Stomach (tissue), 9 donors: Measurements from ENCODE around the gene BCAS3. TPM values are rescaled to one million over a fixed set of nuclear protein-coding genes. Genes with fewer than 3 reads are reported as not detected.

Source experiments
- DNase-seq, 2 donors: peaks; one replicate each; pipeline versions ENCODE4 v3.0.0 to v3.0.0-alpha.2; 2013 to 2019
- H3K27ac ChIP-seq, 5 donors: fragments of 200-600 bp in 4 of 5; sonication (generic) in 4 of 5; one replicate each; pipeline ENCODE4 v1.5.1; 2013 to 2019; ENCODE audit warnings: mild to moderate bottlenecking in 1 of 5, moderate library complexity in 1 of 5
- H3K27me3 ChIP-seq, 3 donors: fragments of 200-600 bp; sonication (generic); one replicate each; pipeline ENCODE4 v1.5.1; 2017 to 2019; ENCODE audit warnings: mixed run types in 1 of 3
- H3K36me3 ChIP-seq, 4 donors: fragments of 200-600 bp; sonication (generic); 1 replicate in 3 of 4; 2 replicates in 1 of 4; pipeline ENCODE4 v1.5.1; 2016 to 2019
- H3K4me1 ChIP-seq, 4 donors: fragments of 200-600 bp; sonication (generic); one replicate each; pipeline ENCODE4 v1.5.1; 2016 to 2019
- H3K4me3 ChIP-seq, 4 donors: fragments of 200-600 bp; sonication (generic) in 3 of 4; one replicate each; pipeline ENCODE4 v1.5.1; 2016 to 2019; ENCODE audit warnings: mild to moderate bottlenecking in 1 of 4
- H3K9me3 ChIP-seq, 4 donors: fragments of 200-600 bp; sonication (generic); one replicate each; pipeline ENCODE4 v1.5.1; 2016 to 2019
- EP300 ChIP-seq: sonication (generic); formaldehyde crosslinking; IDR thresholded peaks from one replicate; pipeline ENCODE4 v1.6.1; 2017; ENCODE audit warnings: antibody characterized with exemption
- WGBS, 5 donors: extraction: QIAGEN DNeasy Blood & Tissue Kit in 3 of 5; methylation state at CpG; one replicate each; pipeline versions ENCODE4 v1.1.5 to v1.1.7; 2013 to 2018; 5-methylcytosine and 5-hydroxymethylcytosine counted together
- intact Hi-C: fragments of 100-400 bp; cut with DNase I; formaldehyde crosslinking; loops from one replicate; pipeline ENCODE4 v1.15.1; 2023; ENCODE audit warnings: low total_unique reads
- polyA plus RNA-seq, 3 donors: library from polyadenylated mRNA; stranded (reverse); fragments of 200-250 nt; gene quantifications; one replicate each; pipeline ENCODE4 v1.2.3, GENCODE V29; 2013
- small RNA-seq, 4 donors: library from RNA; depleted of rRNA; stranded (forward); fragments of <200 nt; gene quantifications; one replicate each; pipeline ENCODE3, GENCODE V24; 2016
- total RNA-seq, 5 donors: library from RNA; depleted of rRNA; stranded (reverse); fragments of >200 nt; gene quantifications; one replicate each; pipeline versions ENCODE4 v1.1.0 to v1.2.3, GENCODE V29; 2014 to 2016
- TF ChIP-seq, protein P1 (sequence below), 7 experiments: fragments of 450-650 bp in 4 of 7; fragments of 200-600 bp in 3 of 7; sonication (generic) in 3 of 7; IDR thresholded peaks; one replicate each; pipeline ENCODE4 v1.5.1; 2016 to 2019; ENCODE audit warnings: antibody characterized with exemption in 7 of 7, control low read depth in 2 of 7, mild to moderate bottlenecking in 1 of 7
- donor health status: healthy with polysubstance abuse.
- donor health status: Bipolar disorder and iron deficiency.
- donor health status: healthy.

The BCAS3 gene
- total and polyA plus RNA-seq, 8 donors = 4.9 to 150 (median 25.3) TPM

DNA sequence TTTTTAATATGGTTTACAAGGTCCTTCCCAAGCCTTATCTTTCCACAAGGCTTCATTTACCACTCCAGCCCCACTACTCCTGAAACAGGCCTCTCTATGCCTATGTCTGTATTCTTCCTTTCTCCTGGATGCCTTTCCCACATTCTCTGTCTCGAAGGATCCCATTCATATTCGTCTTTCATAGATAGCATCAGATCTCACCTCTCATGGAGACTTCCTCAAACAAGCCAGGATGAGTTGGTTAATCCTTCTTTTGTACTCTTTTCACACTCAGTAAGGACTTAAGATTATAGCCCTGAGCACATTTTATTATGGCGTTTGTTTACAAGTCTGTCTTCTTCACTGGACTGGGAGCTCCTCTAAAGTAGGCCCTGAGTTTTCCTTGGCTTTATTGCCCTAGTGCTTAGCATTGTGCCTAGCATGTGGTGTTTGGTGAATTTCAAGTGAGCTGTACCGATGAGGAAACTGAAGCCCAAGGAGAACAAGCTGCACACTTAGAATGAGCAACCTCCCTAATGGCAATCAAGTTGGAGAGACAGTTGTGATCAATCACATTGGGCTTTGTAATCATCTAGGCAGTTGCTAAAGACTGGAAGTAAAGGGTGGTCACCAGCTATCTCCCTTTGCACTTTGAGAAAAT is 764.6 kb downstream of the BCAS3 start:
- intact Hi-C loops = no loop called here
- 75 to 82% (median 78%) methylated on average over 4 of the region's 4 CpGs for WGBS, 5 donors
- no peak for TF ChIP-seq EP300
- TF ChIP-seq, protein P1, sequence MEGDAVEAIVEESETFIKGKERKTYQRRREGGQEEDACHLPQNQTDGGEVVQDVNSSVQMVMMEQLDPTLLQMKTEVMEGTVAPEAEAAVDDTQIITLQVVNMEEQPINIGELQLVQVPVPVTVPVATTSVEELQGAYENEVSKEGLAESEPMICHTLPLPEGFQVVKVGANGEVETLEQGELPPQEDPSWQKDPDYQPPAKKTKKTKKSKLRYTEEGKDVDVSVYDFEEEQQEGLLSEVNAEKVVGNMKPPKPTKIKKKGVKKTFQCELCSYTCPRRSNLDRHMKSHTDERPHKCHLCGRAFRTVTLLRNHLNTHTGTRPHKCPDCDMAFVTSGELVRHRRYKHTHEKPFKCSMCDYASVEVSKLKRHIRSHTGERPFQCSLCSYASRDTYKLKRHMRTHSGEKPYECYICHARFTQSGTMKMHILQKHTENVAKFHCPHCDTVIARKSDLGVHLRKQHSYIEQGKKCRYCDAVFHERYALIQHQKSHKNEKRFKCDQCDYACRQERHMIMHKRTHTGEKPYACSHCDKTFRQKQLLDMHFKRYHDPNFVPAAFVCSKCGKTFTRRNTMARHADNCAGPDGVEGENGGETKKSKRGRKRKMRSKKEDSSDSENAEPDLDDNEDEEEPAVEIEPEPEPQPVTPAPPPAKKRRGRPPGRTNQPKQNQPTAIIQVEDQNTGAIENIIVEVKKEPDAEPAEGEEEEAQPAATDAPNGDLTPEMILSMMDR (IDR thresholded peaks at IDR 0.05) = no peak
- H3K27ac ChIP-seq = no peak overlapping the region
- DNase-seq = no peak
- H3K9me3 ChIP-seq = peaks cover 4 to 12% (median 8%) of the 10 kb centered on the region in 4 donors
- H3K4me3 ChIP-seq = no peak overlapping the region
- H3K27me3 ChIP-seq = peaks cover 0 to 60% (median 5%) of the 10 kb centered on the region in 3 donors
- no peaks in the 10 kb centered on the region for H3K4me1 ChIP-seq
- no peaks in the 10 kb centered on the region for H3K36me3 ChIP-seq

Small RNAs within 50 kb of the gene (small RNA-seq; reads per million reads assigned to genes)
- 0 reads per million in 4 donors for gene RF00019
- 0 reads per million in 4 donors for gene RN7SL448P
- 0 reads per million in 4 donors for gene RN7SL606P
- gene RNU6-623P = 0 reads per million in 4 donors

Other genes with a start within 250 kb of the BCAS3 start
- gene APPBP2, start 151.6 kb upstream of the BCAS3 start, total RNA-seq = 10 to 100 TPM; 14.8 to 55.8 (median 26.4) TPM
- gene APPBP2, start 151.6 kb upstream of the BCAS3 start, polyA plus RNA-seq = 1 to 10 TPM; 4.8 to 7.5 (median 6.2) TPM
- 10 to 100 TPM in 1 of 5 donors, 1 to 10 TPM in 4; 2.2 to 42.0 (median 8.2) TPM for gene PPM1D, start 77.7 kb upstream of the BCAS3 start, total RNA-seq
- 1 to 10 TPM; 2.5 to 5.8 (median 3.2) TPM for gene PPM1D, start 77.7 kb upstream of the BCAS3 start, polyA plus RNA-seq